HG03521 (cell line): Measurements from ENCODE around the gene ARHGEF40.
A peak's percentile ranks its signal among the peaks of the same experiment; 100 is the strongest.

Source experiments
- ATAC-seq: cut with Tn5 transposase; IDR thresholded peaks from one replicate; pipeline ENCODE4 v1.9.1; 2021; ENCODE audit warnings: mild to moderate bottlenecking, moderate library complexity; ENCODE audit not compliant: unreplicated experiment

The ARHGEF40 gene

DNA sequence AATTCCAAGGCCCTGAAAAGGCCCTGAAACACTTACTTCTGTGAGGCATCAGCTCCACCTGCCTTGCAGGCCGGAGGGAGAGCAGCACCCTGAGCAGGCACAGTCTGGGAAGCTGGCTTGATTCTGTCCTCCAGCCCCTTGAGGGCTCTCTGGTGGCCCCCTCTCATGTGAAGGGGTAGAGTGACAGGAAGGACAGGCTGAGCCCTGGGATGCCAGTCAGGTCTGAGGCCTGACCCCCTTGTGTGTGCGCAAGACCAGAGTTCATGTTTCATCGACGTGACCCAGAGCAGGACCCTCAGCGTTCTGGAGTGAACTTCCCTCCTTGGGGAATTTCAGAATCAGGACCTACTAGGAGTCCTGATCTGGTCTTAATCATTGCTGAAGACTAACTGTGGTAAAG, 11.2 kb upstream of the ARHGEF40 start:
- ATAC-seq, result no peak

- no peak for ATAC-seq
Measured at GRCh38 chr14:21059842-21060613, 10.1 kb upstream of the ARHGEF40 start.

DNA sequence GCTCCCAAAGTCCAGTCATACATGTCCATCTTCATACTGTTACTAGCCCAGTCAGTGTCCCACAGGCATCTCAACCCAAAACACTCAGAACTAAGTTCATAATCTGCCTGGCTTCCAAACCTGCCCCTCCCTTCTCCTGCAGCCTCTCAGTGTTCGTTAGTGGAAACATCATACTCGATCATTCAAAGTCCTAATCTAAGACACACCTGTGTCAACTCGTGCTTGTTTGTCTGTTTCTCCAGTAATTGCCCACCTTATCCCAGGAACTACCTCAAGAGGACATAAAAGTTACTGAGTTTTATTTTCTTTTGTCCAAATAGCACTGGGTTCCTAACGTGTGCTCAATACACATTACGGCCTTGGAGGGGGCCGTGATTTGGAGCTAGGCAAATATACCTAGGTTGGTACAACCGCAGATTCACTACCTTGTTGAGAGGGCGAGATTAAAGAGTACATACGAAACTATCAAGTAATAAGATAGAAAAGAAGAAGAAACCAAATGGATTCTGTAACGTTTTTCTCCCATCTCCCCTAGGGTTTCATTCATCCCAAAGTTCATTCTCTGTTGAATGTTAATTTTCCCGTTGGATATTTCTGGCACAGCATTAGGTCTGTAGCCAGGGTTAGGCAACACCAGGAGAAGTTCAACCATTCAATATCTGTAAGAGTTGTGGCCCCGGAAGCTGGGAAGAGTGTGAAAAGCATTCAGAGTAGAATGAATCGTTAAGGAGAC, 9.3 kb upstream of the ARHGEF40 start:
- no peak for ATAC-seq

DNA sequence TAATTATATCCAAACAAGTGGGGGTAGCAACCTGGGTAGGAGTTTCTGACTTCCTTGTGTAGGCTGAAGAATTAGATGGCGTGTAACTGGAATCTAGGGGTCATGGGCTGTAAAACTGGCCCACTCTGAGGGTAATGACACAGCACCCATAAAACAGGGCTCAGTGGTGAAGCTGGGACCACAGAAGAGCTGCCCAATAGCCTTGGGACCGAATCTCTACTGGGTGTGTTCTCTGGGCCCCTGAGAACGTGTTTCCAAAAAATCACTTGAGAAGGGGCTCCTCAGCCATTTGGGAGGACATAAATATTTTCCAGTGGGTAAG, 8.8 kb upstream of the ARHGEF40 start:
- ATAC-seq, result no peak

DNA sequence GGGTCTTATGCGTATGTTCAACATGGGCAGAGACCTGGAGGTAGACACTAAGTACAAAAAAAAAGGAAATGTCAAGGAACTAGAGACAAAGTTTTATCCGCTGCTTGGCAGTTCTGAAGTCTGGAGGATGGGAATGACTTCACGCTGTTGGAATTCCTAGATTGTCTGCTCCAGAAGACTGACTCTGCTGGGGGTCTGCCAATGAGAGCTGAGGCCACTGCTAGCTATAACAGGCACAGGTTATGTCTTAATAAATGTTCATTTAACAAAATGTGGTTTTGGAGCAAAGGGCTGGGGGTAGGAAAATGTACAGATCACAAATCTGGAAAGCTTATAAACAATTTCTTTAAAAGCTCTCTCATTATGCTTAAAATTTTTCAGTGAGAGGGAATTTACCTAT, 6.6 kb upstream of the ARHGEF40 start:
- no peak for ATAC-seq

DNA sequence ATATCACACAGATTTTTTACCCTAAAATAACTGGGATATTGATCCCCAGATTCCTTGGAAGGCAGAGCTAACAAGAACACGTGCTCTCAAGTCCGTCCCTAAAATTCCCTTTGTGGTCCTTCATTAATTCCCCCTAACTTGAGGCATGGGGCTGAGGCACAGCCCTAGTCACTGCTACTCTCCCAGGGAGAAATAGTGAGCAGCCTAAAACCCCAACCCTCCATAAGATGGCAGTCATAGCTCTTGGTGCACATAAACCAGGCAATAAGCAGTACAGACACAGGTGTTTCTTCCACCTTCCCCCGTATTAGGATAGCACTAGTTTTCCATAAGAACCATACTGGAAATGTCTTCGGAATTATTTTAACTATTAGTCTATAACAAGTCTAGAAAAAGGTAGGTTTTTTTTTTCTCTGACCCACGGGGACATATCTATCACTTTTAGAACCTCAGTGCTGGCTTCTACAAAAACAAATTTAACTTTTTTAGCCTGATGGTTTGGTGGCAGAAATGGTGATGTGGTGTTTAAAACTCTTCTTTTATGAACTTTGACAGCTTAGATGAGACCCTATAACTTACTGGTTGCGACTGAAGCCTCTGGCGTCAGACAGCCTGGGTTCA, 3.1 kb upstream of the ARHGEF40 start:
- ATAC-seq, result no peak

DNA sequence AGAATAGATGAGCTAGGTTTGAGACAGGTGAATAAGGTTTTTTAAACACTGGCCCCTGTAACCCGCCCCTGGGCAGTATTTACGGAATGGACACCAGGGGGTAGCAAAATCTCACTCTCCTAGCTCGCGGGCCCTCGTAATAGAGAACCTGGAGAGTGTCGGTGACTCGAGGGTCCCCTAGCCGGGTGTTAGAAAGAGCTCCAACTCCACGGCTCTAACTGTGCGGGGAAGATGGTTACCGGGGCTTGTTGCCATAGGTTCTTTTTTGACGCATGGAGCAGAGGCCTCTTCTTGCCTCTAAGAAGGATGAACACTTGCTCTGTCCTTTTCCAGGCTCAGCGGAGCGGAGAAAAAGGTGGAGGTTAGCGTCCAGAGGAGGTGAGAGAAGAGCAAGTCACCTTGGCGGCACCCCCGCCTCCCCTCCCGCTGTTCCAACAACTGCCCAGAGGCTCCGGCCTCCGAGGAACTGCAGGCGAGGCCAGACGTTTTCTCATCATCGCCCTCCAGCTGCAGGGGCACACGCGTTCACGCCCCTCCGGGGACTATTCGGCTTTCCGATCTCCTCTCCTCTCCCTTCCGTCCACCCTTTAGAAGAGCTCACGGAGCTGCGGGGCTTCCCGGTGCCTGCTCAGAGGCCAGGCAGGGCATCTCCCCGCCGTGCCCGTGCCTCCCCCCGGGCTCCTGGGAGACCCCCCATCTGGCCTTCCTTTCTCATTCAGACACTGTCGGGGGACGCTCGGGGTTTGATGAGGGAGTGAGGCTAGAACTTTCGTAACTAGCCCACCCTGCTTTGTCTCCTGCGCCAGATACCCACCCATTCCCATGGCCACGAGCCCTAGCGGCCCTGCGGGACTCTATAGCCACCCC, 1.4 kb upstream of the ARHGEF40 start:
- ATAC-seq, result no peak

DNA sequence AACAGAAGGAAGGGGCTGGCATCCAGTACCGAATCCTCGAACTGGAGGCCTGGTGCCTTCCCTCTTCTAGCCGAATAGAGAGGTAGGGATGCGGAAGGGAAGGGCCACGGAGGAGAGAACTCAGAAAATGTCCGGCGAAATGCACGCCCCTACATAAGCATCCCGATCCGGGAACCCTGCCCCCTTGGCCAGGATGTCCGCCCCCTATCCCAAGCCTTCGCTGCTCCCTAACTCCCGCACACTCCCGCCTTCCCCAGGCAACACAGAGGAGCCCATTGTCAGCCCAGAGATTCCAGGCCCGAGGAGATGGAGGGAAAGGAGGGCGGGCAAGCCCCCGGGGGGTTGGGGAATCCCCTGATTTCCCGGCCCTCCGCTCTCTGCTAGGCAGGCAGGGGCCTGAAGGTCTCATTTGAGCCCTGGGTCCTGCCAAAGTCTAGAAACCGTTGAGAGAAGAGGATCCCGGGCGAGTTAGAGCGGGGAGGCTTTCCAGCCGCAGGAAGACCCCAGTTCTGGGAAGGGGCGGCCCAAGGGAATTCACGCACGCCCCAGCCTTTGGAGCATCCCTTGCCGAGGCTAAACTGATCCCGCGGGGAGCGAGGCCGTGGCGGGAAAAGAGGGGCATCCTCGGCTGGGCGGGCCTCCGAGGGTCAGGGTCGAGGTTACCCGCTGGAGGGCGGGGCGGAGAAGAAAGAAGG, 569 bp upstream of the ARHGEF40 start:
- ATAC-seq, result no peak

DNA sequence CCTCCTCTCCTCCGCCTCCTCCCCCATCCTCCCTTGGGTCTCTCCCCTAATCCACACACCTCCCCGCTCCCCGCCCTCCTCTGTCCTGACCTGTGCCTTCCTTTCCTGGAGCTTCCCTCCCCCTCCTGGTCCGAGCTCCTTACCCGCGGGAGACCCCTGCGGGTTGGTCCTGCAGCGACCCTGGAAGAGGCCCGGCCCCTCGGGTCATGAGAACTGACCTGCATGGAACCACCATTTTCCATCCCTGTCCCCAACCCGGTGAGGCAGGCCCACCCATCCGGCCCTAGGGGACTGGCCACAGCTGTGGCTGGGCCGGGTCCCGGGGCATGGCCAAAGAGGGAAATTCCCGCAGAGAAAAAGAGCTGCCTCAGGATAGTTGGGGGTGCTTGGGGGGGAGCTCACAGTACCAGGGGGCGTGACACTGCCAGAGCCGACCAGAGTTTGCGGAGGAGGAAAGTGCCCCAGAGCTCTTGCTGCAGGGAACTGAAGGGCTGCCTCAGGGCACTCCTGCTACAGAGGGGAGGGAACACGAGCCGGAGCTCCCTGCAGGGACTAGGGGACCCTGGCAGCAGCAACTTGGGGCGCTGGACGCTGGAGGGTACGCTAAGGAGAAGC, 613 bp downstream of the ARHGEF40 start:
- ATAC-seq, result peak; percentile 6

DNA sequence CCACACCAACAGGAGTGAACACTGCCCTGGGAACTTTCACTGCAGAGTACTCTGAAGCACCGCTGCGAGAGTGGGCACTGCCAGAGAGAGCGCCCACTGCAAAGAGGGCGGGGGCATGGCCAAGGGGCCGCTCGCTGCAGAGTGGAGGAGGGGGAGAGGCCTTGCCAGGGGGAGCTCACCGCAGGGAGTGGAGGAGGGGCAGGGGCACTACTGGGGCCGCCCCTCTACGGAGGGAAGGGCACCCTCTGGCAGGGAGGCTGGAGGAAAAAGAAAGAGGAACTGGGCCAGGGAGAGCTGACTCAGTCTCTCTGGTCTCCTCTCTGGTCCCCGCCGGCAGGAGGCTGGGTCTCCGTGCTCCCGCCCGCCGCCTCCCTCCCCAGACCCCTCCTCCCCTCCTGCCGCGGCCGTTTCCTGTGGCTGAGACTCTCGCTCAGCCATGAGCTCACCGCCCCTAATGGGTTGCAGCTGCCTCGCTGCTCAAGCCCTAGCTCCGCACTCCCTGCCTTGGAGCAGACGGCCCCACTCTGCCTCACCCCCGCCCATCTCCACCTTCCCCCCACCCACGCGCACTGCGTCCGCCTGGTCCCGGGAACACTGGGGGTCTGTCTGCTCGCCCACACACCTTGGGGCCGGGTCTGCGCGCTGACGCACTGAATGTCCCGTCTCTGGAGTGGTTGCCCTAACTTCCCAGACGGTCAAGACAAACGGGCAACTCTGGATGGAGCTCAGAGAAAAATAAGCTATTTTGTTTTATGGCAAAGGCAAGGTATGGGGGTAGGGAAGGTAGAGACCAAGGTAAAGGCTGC, 1.3 kb downstream of the ARHGEF40 start:
- peak; percentile 64 for ATAC-seq

GRCh38 chr14:21072031-21072473, 1.9 kb downstream of the ARHGEF40 start:
- no peak for ATAC-seq

DNA sequence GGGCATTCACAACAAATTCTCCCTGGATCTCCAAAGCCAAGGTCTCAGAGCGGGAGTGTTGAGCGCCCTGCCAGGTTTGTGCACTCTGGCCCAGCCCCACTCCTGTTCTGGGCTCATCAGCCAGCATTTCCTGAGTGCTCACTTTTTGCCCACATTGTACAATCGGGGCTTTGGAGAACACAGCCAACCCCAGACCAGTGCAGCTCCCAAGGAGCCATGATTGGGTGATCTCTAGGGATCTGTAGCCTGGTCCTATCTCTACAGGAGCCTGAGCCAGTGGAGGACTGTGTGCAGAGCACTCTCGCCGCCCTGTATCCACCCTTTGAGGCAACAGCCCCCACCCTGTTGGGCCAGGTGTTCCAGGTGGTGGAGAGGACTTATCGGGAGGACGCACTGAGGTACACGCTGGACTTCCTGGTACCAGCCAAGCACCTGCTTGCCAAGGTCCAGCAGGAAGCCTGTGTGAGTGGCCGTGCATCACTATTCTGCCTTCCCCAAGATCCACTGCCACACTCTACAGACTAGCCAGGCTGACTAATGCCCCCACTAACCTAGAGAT, 2.8 kb downstream of the ARHGEF40 start:
- ATAC-seq, result no peak

- ATAC-seq, result no peak
Measured at GRCh38 chr14:21073921-21074320, 3.8 kb downstream of the ARHGEF40 start.

DNA sequence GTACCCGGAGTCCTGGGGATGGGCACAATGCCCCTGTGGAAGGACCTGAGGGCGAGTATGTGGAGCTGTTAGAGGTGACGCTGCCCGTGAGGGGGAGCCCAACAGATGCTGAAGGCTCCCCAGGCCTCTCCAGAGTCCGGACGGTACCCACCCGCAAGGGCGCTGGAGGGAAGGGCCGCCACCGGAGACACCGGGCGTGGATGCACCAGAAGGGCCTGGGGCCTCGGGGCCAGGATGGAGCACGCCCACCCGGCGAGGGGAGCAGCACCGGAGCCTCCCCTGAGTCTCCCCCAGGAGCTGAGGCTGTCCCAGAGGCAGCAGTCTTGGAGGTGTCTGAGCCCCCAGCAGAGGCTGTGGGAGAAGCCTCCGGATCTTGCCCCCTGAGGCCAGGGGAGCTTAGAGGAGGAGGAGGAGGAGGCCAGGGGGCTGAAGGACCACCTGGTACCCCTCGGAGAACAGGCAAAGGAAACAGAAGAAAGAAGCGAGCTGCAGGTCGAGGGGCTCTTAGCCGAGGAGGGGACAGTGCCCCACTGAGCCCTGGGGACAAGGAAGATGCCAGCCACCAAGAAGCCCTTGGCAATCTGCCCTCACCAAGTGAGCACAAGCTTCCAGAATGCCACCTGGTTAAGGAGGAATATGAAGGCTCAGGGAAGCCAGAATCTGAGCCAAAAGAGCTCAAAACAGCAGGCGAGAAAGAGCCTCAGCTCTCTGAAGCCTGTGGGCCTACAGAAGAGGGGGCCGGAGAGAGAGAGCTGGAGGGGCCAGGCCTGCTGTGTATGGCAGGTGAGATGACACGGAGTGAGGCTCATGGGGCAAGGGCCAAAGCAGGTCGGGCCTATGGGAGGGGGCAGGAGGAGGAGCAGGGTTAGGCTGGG, 4.5 kb downstream of the ARHGEF40 start:
- ATAC-seq, result no peak

- no peak for ATAC-seq
Measured at GRCh38 chr14:21075719-21076437, 5.8 kb downstream of the ARHGEF40 start.

- no peak for ATAC-seq
Measured at GRCh38 chr14:21077672-21078071, 7.6 kb downstream of the ARHGEF40 start.

- no peak for ATAC-seq
Measured at GRCh38 chr14:21078287-21078686, 8.2 kb downstream of the ARHGEF40 start.
